ENCODE results near the gene HEXA.
A peak's percentile ranks its signal among the peaks of the same experiment; 100 is the strongest.
"Not testable (repeated sequence)": the region's sequence is repeated elsewhere in the genome, so short reads cannot be mapped to it uniquely, and the experiment has no call there.

Gene HEXA

DNA sequence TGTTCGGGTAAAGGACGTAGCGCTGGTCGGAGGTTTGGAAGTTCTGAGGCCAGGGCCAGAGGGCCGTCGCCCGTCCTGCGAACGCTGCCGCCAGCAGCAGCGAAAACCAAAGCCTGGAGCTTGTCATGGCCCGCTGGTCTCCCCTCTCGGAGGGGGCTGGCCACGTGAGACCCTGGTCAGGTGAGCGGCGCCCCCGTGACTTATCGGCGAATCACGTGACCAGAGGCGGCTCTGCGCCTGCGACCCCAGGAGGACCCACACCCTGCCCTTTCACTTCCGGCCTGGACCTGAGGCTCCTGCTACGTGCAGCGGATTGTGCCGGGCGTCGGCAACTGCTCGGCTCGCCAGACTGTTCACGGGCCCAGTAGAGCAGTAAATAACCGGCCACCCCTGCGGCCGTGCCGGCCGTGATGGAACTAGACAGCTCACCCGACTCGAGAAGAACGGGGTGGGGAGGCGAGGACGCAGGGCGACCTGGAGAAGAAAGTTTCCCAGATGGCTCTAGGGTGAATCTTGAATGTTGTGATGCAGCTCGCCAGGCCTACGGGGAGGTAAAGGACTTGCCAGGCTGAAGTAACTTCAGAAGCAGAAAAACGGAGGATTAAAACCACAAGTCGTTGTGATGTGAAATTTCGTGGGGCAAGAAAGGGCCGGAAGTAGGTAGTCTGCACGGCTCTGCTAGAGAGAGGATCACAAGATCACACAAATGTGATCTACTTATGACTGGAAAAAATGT lies at the start of gene HEXA:
HEXA (minus strand) TSS at position 169 of the 736 bp plus-strand sequence; CDS start at position 127, 42 bp downstream.
- peak; percentile 93 for DNase-seq (ENCODE audit: low spot score)

DNA sequence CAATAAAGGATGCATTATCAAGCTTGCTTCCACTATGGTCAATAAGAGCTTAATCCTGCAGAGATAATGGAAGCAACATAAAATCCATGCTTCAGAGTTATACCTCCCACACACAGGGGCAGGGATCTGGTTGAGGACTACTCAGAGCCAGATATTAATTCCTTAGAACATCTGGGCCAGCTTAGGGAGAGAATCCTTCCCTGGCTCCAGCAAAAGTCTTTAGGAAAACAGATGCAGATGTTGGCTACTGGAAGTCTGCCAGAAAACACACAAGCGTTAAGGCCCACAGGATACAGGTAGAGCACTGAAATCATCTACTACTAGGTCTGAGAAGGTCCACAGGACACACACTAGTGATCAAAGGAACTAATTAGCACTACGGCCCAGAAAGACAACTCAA lies 47.4 kb upstream of the HEXA start:
- no peak for DNase-seq (ENCODE audit: low spot score)

DNA sequence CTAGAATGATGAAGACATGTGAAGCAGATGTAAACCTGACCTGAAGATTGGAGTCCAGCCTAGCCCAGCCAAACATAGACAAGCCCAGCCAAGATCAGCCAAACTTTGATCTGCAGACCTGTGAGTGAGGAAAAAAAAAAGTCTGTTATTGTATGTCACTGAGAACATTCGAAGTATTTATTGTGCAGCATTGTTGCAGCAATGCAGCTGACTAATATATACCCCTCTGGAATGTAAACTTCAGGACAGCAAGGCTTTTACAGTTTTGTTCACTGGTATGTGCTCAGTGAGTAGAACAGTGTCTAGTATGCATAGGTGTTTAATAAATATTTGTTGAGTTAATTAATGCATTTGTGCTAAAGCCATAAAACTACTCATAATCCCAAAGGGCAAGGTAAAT lies 45.7 kb upstream of the HEXA start:
- DNase-seq (ENCODE audit: low spot score) = no peak

DNA sequence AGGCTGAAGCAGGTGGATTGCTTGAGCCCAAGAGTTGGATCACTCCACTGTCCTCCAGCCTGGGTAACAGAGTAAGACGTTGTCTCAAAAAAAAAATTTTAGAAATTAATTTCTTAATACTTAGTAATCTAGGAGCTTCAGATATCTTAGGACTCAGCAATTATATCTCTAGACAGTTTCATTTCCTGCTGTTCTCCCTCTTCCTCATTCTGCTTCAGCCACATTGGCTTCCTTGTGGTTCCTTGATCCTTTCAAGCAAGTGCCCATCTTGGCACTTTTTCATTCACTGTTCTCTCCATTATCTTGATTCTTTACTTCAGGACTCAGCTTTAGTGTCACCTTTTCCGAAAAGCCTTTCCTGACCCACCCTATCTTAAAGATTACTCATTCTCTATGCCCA lies 44.8 kb upstream of the HEXA start:
- no peak for DNase-seq (ENCODE audit: low spot score)

DNA sequence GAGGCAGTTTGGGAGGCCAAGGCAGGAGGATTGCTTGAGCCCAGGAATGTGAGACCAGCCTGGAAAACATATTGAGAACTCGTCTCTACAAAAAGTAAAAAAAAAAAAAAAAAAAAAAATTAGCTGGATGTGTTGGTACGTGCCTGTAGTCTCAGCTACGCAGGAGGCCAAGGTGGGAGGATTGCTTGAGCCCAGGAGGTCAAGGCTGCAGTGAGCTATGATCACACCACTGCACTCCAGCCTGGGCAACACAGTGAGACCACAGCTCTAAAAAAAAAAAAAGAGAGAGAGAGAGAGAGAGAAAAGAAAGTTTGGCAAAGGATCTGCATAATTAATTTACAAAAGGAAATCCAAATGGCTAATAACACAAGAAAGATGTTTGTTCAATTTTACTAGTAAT lies 44.0 kb upstream of the HEXA start:
- DNase-seq (ENCODE audit: low spot score) = not testable (repeated sequence)

DNA sequence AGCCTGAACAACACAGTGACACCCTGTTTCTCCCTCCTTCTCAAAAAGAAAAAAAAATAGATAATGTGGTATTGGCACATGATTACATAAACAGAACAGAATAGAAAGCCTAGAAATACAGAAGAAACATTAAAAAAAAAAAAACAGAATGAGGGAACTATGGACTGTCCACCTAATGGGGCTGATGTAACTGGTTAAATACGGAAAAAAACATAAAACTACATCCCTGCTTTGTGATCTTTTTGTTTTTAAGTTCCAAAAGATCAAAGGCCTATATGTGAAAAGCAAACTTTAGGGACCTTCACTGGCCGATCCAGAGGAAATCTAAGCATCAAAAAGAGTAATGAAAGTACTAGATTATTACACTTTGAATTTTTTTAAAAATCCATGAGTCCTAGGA lies 39.5 kb upstream of the HEXA start:
- DNase-seq (ENCODE audit: low spot score) = no peak

DNA sequence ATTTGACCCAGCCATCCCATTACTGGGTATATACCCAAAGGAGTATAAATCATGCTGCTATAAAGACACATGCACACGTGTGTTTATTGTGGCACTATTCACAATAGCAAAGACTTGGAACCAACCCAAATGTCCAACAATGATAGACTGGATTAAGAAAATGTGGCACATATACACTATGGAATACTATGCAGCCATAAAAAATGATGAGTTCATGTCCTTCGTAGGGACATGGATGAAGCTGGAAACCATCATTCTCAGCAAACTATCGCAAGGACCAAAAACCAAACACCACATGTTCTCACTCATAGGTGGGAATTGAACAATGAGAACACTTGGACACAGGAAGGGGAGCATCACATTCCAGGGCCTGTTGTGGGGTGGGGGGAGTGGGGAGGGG lies 37.5 kb upstream of the HEXA start:
- not testable (repeated sequence) for DNase-seq (ENCODE audit: low spot score)

DNA sequence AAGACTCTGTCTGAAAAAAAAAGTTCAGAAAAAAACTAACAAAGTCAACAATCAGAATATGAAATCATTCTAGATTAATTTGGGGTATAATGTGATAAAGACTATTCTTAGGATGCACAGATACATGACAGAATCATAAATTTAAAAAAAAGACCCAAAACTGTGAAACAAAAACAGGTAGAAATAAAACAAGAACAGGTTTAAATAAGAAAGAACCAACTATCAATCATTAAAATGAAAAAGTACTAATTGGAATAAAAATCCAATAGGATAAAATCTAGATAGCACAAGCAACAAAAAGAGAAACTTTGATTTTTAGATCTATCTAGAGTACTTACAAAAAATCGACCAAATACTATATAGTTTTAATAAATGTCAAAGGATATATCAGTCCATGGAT lies 35.7 kb upstream of the HEXA start:
- DNase-seq (ENCODE audit: low spot score) = no peak

DNA sequence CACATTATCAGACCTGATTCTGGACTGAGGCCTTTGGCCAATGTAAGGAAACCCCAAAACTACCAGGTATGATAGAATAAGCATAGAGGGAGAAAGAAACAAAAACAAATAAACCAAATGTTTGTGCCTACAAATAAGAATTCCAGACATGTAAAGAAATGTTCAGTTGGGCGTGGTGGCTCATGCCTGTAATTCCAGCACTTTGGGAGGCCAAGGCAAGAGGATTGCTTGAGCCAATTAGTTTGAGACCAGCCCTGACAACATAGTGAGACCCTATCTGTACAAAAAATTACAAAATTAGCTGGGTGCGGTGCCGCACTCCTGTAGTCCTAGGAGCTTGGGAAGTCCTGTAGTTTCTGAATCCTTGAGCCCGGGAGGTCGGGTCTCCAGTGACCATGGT lies 35.3 kb upstream of the HEXA start:
- DNase-seq (ENCODE audit: low spot score) = no peak

DNA sequence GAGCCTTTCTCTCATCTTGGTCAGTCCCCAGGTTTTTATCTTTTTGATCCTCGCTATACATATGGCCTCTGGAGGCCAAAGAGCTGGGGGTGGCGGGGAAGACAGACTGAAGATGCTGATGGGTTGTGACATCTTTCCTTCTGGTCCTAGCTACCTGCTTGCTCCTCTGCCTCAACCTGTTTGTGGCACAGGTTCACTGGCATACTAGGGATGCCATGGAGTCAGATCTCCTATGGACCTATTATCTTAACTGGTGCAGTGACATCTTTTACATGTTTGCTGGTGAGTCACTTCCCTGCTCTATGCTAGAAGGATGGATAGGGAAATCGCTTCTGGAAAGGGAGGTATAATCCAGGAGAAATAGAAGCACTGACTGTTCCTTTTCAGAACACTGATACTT lies 31.1 kb upstream of the HEXA start:
- no peak for DNase-seq (ENCODE audit: low spot score)

DNA sequence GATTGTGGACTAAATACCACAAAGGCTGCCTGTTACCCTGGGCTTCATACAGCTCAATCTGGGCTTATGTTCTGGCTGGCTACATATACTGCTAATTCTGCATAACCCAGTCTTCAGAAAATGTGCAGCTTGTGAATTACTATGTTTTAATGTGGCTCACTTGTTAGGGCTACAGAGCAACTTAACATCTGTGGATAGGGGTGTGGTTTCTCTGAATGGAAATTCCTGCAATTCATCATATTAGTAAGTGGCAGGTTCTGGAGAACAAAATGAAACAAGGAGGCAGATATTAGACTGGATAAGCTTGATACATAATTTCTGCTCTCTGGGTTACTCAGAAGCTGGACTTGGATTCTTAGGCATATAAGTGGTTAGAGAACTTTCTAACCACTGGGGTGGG lies 29.0 kb upstream of the HEXA start:
- DNase-seq (ENCODE audit: low spot score) = no peak

DNA sequence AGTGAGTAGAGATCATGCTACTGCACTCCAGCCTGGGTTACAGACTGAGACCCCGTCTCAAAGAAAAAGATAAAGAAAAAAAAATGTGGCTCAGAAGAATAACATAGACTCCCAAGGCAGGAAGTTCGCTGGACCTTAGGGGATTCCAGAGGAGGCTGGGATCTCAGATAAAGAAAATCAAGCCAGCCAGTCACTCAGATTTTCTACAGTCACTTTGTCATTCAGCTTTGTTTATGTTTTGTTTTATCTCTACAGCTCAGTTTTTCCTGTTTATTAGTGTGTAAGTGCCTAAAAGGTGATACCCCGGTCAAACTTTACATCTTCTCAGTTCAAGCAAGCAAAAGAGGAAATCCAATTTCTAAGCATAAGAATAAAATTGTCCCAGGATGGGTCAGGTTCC lies 28.5 kb upstream of the HEXA start:
- DNase-seq (ENCODE audit: low spot score) = no peak

DNA sequence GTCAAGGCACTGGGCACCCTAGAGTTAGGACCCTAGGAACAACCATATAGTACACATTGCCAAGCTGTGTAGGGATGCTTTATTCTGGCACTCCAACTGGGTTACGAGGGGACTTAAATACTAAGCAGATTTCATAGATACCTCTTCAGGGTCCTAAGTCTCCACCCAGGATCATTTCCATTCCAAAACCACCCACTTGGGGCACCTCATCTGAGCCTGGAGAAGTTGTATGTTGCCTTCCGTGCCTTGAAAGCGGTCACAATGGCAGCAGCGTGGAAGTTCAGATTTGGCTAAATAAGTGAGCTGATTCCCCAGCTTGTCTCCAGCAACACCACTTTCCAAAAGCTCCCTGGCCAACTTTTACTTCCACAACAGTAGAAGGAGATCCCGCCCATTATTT lies 26.9 kb upstream of the HEXA start:
- DNase-seq (ENCODE audit: low spot score) = no peak

DNA sequence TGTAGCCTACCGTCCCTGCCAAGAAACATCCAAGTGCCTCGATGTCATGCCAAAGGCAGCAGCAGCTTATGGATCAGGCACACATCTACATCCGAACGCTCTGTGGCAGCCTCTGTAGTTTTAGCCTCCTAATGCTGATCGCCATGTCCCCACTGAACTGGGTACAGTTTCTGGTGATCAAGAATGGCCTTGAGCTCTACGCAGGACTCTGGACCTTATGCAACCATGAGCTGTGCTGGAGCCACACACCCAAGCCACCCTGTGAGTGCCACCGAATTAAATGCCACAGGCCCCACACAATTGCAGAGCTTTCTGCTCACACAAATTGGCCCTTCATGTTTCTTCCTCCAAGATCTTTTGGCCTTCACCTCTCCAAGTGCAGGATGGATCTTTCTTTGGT lies 22.8 kb upstream of the HEXA start:
- DNase-seq (ENCODE audit: low spot score) = no peak

DNA sequence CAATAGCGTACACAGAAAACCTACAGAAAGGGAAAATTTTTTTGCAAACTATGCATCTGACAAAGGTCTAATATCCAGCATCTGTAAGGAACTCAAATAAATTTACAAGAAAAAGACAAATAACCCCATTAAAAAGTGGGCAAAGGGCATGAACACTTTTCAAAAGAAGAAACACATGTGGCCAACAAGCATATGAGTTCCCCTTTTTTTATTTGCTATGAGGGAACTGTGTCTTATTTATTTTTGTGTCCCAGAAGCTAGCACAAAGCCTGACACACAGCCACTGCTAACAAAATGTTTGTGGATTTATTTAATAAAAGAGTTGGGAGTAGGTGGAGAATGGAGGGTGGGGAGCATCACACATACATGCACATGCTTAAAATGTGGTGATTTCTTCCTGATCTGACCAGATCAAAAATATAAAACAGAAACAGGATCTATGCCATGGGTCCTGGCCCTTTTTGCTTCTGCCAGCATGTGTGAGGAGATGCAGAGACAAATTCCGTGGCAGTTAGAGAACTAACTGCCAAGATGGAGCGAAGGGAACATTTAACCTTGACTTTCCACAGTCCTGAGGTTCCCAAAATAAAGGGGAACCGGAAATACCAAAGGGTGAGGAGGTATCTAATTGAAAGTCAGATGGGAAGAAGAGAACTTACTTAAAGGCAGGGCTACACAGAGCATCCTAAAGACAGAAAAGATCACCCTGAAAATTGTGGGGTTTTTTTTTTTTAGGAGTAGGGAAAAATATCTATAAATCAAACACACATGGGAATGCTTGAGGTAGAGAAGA lies 22.2 kb upstream of the HEXA start, which contains the start of gene TMEM202:
TMEM202 (plus strand) TSS at position 510 of the 793 bp plus-strand sequence; CDS start at position 532, 22 bp downstream.
- no peak for DNase-seq (ENCODE audit: low spot score)

DNA sequence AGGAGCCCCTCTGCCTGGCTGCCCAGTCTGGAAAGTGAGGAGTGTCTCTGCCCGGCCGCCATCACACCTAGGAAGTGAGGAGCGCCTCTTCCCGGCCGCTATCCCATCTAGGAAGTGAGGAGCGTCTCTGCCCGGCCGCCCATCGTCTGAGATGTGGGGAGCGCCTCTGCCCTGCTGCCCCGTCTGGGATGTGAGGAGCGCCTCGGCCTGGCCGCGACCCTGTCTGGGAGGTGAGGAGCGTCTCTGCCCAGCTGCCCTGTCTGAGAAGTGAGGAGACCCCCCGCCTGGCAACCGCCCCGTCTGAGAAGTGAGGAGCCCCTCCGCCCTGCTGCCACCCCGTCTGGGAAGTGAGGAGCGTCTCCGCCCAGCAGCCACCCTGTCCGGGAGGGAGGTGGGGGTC lies 20.5 kb upstream of the HEXA start:
- not testable (repeated sequence) for DNase-seq (ENCODE audit: low spot score)

DNA sequence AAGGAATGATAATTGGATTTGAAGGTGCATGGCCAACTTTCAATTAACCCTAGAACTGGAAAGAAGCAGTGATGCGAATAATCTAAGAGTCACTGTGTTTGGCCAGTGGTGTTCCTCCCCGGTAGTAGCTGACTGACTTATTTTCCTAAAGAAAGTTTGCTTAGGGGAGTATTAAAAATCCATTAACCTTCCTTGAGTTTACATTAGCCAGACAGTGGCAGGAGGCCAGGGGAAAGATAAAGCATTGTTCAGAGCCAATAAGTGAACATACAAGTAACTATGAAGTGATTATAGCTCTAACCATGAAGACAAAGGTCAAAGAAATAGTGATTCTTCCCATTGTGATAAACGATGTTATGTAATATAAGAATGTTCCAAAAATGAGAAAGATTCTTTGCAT lies 13.4 kb upstream of the HEXA start:
- DNase-seq (ENCODE audit: low spot score) = no peak

DNA sequence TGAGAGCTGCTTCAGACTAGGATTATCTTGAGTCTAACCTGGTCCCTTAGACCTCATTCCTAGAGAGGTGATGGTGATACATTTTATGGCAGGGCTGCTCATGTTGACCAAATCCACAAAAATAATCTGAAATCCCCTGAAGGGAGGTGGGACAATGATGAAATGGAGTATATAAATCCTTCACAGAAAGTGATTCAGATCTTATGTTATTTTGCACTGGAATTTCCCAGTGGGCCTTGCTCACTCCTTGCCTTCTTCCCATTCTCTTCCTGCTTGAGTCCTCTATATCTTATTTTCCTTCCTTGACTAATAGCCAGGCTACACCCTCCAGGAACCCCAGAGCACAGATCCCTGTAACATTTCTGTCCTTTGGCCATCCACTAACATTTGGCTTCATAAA lies 11.9 kb upstream of the HEXA start:
- DNase-seq (ENCODE audit: low spot score) = no peak

DNA sequence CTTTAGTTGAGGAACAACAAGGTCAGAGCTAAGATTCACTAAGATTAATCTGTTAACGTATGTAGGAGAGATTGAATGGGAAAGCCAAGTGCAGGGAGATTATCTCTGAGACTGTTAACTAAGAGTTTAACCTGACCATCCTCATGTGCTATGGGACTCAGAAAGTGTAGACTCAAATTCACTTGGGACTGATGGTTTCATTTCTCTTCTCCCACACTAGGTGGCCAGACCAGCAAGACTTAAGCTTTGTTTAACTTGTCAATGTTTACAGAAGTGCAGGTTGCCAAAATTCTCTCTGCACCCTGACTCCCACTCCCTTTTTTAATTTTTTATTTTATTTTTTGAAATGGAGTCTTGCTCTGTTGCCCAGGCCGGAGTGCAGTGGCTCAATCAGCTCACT lies 6.3 kb upstream of the HEXA start:
- no peak for DNase-seq (ENCODE audit: low spot score)

DNA sequence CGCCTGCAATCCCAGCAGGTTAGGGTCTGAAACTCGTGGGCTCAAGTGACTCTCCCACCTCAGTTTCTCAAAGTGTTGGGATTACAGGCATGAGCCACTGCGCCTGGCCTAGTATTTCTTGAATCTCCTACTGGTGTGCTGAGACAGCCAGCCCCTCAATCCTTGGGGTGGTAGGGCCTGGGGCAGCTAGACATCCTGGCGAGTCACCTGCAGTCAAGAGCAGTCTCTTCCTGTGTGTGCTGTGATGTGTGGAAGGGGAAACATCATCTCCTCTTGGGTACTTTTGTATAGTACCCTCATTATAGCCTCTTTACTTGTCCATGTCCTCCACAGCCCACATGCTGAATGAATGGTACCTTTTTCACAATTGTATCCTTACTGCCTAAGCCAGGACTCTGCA lies 4.9 kb upstream of the HEXA start:
- no peak for DNase-seq (ENCODE audit: low spot score)

DNA sequence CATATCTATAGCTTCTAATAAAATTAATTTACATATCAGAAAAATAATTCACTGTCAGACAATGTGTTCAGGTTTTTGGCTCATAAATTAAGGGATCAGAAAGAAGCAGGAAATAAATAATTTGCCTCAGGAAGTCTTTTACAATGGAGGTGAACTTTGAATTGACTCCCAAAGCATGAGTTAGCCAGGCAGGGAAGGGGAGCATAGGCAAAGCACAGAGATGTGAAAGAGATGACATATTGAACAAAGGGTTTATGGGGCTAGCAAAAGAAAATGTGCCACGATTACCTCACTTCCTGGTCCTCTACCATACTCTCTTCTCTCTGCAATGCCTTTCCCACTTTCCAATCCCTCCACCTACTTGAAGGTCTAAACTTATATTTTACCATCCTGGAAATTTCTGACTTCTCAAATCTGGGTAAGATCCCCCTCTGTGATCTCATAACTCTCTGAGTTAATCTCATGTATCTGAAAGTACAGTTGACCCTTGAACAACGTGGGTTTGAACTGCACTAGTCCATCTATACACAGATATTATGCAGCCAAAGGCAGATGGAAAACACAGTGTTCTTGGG lies 4.1 kb upstream of the HEXA start:
- DNase-seq (ENCODE audit: low spot score) = no peak

DNA sequence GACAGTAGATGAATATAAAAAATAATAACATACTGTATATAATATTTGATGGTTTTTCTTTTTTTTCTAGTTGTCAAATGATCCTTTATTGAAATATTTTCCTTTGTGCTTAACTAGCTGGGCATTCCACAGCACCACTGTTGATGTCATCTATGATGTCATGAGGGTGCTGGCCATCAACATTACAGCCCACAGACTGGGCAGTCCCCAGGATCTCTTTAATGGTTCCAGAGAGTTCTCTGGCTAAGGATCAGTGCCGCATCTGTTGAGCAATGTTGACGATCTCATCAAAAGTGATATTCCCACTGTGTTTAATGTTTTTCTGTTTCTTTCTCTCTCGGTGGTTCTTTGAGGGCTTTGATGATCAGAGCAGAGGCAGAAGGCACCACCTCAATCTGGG lies 3.3 kb upstream of the HEXA start:
- DNase-seq (ENCODE audit: low spot score) = not testable (repeated sequence)

DNA sequence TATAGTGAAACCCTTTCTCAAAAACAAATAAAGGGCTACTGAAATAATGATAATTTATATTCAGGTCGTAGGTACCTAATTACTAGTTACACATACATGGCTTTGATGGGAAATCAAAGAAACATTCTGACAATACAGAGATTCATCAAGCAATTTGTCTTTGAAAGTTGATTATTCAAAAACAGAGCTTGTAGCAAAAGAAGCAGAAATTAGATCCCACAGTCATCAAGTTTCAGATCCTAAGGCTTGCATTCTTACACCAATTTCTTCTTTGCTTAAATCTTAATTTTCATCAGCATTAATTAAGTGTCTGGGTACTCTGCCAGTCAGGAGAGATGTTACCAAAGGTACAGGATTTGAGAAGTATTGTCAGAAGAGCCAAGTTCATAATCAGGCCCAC lies 1.5 kb upstream of the HEXA start:
- DNase-seq (ENCODE audit: low spot score) = no peak

Data from CD4-positive, alpha-beta T cell treated with Interleukin-15 for 4 hours (primary cell).